Stimulated activated CD8-positive, alpha-beta memory T cell treated with anti-CD3 and anti-CD28 coated beads, Interleukin-12 subunit alpha, Interleukin-12 subunit beta, amount 100 ng/mL, for 1 hour (primary cell): Measurements from ENCODE around the gene FBXW11.
"Not testable (repeated sequence)": the region's sequence is repeated elsewhere in the genome, so short reads cannot be mapped to it uniquely, and the experiment has no call there.

ENCODE experiments used
- DNase-seq: peaks from one replicate; pipeline ENCODE4 v3.0.0-alpha.2; 2020; ENCODE audit warnings: low read depth

Gene FBXW11

DNA sequence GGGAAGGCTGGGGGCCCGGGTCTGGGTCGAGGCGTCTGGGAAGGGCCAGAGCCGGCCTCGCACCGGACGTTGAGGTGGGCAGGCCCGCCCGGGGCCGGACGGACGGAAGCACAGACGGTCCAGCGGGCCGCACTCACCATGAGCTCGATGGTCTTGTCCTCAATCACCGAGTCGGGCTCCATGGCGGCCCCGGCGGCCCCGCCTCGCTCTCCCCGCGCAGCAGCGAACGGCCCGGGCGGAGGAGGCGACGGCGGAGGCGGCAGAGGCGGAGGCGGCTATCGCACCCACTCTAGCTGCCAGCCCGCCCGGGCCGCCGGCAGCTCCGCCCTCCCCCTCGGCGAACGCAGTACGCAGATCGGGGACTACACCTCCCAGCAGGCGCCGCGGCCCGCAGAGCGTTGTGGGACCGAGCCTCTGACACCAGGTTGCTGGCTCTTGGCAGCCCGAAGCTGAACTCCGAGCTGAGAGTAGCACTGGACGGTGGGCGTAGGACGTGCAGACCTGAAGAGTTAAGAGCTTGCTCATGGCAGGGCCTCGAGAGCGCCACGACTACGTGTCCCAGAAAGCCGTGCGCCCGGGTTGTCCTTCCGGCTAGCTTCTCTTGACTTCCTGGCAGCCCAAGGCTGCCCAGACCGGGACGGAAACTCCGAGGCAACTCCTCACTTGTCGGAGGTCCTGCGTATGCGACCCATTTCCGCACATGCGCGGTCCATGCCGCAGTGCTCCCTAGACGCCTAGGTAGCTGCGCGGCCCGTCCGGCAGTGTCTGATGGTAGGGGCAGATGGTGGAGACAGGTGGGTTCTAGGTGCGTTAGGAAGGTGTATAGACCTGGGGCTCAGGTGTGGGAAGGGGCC lies at the start of gene FBXW11:
TSS of gene FBXW11 (minus strand) at position 318 of the 854 bp plus-strand sequence. CDS start at position 182, 136 bp downstream.
- peak; percentile 94 for DNase-seq

- DNase-seq: no peak
Observed at GRCh38 chr5:172055996-172056395, 49.6 kb upstream of the FBXW11 start.

- DNase-seq: no peak
Observed at GRCh38 chr5:172055421-172055820, 49.0 kb upstream of the FBXW11 start.

DNA sequence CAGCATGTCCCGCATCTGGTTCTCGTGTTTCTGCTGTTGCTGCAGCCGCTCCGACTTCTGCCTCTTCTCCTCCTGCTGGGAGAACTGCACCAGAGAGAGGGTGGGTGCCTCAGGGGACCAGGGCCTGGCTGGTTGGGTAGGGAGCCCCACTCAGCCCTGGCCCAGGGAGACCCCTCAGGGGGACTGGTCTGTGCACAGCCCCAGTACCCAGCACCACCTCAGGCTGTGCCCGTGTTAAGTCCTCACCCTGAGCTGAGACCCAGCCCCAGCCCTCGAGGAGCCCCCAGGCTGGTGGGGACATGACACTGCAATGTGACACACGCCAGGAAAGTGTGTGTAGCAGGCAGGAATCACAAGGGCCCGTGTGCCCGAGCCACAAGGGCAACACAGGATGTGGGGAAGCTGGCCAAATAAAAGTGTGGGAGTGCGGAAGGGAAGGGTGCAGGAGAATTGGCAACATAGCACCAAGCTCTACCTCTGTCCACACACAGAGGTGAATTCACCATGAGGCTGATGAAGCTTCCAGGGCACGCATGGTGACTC lies 48.2 kb upstream of the FBXW11 start:
- no peak for DNase-seq

DNA sequence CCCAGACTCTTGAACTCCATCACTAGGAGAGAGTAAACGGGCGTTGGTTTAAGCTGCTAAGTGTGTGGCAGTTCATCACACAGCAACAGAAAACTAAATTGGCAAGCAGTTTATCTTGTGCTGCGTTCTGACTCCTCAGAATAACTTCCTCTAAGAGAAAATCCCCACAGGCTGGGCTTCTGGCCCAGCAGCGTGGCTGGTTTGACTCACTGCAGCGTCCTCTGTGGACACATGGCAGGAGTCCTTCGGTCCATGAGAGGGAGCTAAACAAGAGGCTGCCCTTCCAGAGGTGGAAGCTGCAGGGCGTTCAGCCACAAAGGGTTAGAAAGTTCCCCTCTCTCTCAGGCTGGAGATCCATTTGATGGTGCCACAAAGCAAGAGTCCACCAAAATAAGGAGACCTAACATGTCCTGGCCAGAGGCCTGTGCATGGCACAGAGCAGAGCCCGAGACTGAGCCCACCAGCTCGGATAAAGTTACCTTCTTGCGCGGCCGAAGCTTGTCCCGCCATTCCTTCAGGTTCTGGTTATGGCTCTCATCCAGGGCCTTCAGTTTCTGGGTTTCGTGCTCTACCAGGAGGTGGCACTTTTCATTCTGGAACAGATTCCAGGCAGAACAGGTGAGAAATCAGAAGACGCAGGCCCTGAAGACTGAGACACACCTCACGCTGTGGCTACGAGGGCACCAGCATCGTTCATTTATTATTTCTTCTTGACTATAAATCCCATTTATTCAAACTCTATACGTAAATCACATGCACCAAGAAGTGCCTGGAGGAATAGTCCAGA lies 46.2 kb upstream of the FBXW11 start:
- no peak for DNase-seq

DNA sequence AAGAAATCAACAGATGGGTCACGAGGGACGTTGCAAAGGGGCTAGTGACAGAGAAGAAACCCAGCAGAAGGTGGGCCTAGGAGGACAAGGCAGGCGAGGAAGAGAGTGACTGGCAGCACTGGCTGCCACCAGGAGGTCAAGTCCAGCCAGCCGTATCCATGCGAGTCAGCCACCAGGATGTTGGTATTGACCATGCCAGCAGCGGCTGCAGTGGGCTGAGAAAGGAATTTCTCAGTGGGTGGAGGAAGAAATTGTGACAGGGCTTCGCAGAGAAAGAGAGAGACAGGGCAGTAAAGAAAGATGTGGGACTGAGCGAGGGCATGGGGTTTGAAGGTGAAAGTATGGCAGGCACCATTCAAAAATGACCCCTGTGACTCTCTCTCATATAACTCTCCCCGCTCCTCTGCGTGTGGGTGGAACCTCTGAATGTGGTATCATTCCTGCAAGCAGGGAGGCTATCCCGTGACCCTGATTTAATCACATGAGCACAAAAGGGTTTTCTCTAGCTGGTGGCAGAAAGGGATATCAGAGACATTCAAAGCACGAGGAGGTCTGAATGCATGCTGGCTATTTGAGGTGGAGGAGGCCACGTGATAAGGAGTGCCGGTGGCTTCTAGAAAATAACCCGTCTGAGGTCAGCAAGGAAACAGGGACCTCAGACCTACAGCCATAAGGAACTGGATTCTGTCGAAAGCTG lies 45.4 kb upstream of the FBXW11 start:
- DNase-seq: no peak

GRCh38 chr5:172050080-172050479 lies 43.6 kb upstream of the FBXW11 start:
- no peak for DNase-seq

DNA sequence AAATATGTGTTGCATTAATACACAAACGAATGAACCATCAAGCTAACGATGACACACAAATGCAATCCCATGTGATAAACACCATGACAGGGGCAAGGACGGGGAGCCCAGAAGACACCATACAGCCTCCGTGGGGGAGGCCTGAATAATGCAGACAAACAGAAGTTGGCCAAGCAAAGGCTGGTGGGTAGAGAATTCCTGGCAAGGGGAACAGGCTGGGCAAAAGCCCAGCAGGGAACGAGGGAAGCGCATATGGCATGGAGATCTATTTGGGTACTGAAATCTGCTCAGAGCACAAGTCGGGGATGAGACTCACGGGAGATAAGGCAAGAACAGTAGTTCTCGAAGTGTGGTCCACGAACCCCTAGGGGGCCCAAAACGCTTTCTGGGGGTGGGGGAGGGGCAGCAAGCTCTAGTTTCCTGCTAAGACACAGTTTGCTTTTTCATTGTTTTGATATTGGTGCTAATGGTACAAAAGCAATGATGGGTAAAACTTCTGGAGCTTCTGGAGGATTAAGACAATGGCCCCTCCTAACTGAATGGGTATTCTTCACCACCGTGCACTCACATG lies 42.9 kb upstream of the FBXW11 start:
- DNase-seq: no peak

DNA sequence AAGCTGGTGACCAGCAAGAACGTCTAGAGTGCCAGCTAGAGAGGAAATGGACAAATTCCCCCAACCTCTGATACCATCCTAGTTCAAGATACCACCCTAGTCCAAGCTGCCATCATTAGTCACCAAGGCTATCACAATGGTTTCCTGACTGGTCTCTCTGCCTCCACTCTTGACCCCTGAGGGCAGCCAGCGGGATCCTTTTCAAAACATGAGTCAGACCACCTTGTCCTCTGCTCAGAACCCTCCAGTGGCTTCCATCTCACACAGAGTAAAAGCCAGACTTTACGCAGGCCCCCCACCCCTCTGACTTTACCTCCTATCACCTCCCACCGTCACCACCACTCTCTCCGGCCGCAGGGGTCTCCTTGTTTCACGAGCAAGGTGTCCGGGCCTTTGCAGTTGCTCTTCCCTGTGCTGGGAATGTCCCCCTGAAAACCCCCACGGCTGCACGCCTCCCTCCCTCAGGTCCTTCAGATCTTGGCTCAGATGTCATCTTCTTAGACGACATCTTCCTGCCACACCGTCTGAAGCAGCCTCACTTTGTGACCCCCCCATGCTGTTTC lies 42.2 kb upstream of the FBXW11 start:
- DNase-seq: no peak

DNA sequence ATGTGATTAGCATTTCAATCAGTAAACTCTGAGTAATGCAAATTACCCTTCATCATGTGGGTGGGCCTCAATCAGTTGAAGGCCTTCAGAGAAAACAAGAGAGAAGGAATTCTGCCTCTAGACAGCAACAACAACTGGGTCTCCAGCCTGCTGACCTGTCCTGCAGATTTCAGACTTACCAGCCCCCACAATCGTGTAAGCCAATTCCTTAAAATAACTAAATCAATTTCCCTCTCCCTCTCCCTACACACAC lies 41.7 kb upstream of the FBXW11 start:
- no peak for DNase-seq

DNA sequence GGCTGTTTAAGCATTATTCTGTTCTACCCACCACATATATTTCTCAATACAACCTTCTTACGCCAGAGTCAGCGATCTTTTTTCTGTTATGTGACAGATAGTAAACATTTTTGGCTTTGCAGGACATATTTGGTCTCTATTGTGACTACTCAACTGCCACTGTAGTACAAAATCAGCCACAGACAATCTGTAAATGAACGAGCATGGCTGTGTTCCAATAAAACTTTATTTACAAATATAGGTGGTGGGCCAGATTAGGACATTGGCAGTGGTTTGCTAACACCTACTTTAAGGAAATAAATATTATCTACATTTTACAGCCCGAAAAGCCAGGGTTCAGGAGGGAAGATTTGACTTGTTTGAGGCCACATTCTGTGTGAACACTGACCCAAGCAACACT lies 40.2 kb upstream of the FBXW11 start:
- DNase-seq: no peak

GRCh38 chr5:172045315-172045632 lies 38.8 kb upstream of the FBXW11 start:
- DNase-seq: no peak

DNA sequence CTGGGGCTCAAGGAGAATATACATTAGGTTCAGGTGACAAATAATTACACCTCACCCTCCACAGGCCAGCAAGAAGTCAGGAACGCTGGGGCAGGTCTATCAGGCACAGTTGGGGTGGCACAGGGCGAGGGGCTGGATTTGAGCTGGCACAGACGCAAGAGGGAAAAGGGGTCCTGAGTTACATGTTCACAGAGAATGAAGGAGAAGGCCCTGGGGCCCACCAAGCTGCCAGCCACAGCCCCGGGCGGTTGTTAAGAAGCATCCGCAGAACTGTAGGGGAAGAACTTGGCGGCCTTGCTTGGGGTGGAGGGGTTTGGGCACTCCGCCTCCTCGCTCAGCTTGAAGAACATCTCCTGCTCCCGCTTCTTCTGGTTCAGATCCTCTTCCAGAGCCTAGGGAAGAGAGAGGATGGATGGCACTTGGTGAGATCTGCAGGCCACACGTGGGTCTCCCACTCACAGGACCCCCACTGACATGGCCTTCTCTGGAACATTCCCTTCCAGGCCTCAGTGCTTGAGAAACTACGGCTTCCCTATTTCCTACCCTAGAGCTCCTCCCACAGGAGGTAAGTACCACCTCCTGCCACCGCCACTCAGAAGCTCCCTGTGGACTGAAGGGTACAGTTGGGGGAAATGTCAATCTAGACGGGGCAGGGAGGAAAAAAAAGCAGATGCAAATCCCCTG lies 38.3 kb upstream of the FBXW11 start:
- no peak for DNase-seq

- no peak for DNase-seq
Observed at GRCh38 chr5:172043865-172044264, 37.4 kb upstream of the FBXW11 start.

GRCh38 chr5:172042183-172042582 lies 35.7 kb upstream of the FBXW11 start:
- DNase-seq: no peak

DNA sequence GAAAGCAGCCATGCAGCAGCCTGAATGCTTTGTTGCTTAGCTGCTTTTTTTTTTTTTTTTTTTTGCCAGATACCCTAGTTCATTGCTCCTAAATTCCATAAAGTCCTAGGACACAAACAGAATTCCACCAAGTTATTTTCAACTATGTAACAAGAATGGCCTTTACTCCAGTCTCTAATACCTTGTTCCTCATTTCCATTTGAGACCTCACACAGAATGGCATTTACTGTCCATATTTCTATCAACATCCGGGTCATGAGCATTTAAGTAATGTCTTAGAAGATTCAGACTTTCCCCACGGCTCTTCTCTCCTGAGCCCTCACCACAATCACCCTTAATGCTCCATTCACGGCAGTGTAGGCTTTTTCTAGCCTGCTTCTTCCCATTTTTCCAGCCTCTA lies 31.7 kb upstream of the FBXW11 start:
- no peak for DNase-seq

DNA sequence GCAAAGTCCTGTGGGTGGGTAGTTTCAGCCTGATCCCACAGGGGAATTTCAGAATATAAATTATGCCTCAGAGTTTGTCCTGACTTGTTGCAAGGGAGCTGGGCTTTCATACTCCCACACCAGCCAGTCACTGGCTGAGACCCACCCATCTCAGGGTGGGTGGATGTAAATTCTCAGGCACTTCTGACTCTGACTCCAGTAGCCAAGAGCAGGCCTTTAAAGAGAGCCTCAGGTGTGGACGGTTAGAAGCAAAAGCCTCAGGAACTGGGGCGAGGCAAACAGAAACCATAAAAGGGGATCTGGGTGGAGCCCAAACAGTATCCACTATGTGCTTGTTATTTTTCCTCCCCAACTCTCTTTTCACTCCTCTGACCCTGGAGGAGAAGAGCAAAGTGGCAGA lies 28.6 kb upstream of the FBXW11 start:
- no peak for DNase-seq

- DNase-seq: no peak
Observed at GRCh38 chr5:172031894-172032461, 25.5 kb upstream of the FBXW11 start.

DNA sequence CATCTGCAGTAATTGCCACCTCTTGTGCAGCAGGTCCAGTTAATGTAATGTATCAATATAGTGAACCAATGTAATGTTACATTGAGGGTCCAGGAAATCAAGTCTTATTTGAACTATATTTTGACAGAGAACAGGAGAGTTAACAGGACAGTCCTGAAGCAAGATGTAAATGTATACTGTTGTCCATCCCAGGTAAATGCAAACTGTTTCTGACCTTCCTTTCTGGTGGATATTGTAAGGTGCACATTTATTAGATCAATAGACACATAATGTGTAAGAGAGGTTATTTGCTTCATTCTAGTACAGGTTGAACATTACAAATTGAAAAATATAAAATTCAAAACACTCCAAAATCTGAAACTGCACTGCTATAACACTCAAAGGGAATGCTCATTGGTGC lies 23.4 kb upstream of the FBXW11 start:
- no peak for DNase-seq

- DNase-seq: no peak
Observed at GRCh38 chr5:172028167-172028566, 21.7 kb upstream of the FBXW11 start.

DNA sequence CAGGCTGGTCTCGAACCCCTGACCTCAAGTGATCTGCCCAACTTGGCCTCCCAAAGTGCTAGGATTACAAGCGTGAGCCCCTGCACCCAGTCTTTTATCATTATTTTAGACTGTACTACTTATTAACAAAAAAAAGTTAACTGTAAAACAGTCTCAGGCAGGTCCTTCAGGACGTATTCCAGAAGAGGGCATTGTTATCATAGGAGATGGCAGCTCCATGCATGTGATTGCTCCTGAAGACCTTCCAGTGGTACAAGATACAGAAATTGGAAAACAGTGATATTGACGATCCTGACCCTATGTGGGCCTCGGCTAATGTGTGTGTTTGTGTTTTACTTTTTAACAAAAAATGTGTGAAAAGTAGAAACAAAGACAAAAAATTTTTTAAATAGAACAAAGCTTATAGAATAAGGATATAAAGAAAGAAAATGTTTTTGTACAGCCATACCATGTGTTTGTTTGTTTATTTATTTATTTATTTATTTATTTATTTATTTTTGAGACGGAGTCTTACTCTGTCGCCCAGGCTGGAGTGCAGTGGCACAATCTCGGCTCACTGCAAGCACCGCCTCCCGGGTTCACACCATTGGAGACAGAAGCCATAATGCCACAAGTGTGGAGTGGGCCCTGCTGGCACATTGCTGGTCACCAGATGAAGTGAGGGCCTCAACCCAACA lies 13.8 kb upstream of the FBXW11 start:
- not testable (repeated sequence) for DNase-seq
